Tibial artery (tissue), 4 donors: ENCODE data around the gene ITPRID1.

Experiments used
- DNase-seq, 2 donors: peaks; one replicate each; pipeline ENCODE4 v3.0.0-alpha.2; 2019
- H3K27ac ChIP-seq, 2 donors: fragments of 200-600 bp; sonication (generic) in 1 of 2; 1 replicate in 1 of 2; 2 replicates in 1 of 2; pipeline ENCODE4 v1.5.1; 2018 to 2019; ENCODE audit warnings: mild to moderate bottlenecking in 1 of 2
- H3K27me3 ChIP-seq, 2 donors: fragments of 200-600 bp; sonication (generic) in 1 of 2; one replicate each; pipeline versions ENCODE4 v1.5.1 to v1.6.0; 2016 to 2019
- H3K36me3 ChIP-seq, 3 donors: fragments of 200-600 bp; sonication (generic) in 2 of 3; one replicate each; pipeline ENCODE4 v1.5.1; 2016 to 2019; ENCODE audit warnings: mild to moderate bottlenecking in 2 of 3
- H3K4me1 ChIP-seq, 4 donors: fragments of 200-600 bp; sonication (generic) in 2 of 4; 1 replicate in 3 of 4; 2 replicates in 1 of 4; pipeline ENCODE4 v1.5.1; 2016 to 2019
- H3K4me3 ChIP-seq, 2 donors: fragments of 200-600 bp; sonication (generic) in 1 of 2; 1 replicate in 1 of 2; 2 replicates in 1 of 2; pipeline ENCODE4 v1.5.1; 2018 to 2019; ENCODE audit warnings: mild to moderate bottlenecking in 2 of 2
- H3K9me3 ChIP-seq, 3 donors: fragments of 200-600 bp; sonication (generic) in 1 of 3; one replicate each; pipeline ENCODE4 v1.5.1; 2016 to 2019
- CTCF ChIP-seq, 2 experiments: fragments of 200-600 bp in 1 of 2; fragments of 450-650 bp in 1 of 2; IDR thresholded peaks; one replicate each; pipeline ENCODE4 v1.5.1; 2017 to 2019; ENCODE audit warnings: antibody characterized with exemption in 2 of 2, mild to moderate bottlenecking in 1 of 2, moderate library complexity in 1 of 2
- intact Hi-C: fragments of 100-400 bp; cut with DNase I; formaldehyde crosslinking; loops from one replicate; pipeline ENCODE4 v1.15.0; 2023; ENCODE audit warnings: low total_unique reads

Gene ITPRID1

DNA sequence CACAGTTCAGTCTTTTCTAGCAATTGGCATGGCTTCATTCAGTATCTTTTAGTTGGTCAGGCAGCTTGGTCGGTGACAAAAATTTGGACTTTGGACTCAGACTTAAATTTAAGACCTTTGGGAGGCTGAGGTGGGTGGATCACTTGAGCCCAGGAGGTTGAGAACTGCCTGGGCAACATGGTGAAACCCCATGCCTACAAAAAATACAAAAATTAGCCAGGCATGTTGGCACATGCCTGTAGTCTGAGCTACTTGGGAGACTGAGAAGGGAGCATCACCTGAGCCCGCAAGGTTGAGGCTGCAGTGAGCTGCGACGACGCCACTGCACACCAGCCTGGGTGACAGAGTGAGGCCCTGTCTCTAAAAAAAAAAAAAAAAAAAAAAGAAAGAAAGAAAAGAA is 19.5 kb upstream of the ITPRID1 start:
- Histone ChIP-seq H3K27ac (no peak overlapping the region), H3K36me3 (no peaks in the 10 kb centered on the region), H3K9me3 (no peaks in the 10 kb centered on the region), H3K27me3 (no peaks in the 10 kb centered on the region), H3K4me3 (no peak overlapping the region), H3K4me1 (no peaks in the 10 kb centered on the region)
- intact Hi-C loops, result no loop called here
- TF ChIP-seq CTCF (IDR thresholded peaks at IDR 0.05), result no peak
- DNase-seq, result no peak

DNA sequence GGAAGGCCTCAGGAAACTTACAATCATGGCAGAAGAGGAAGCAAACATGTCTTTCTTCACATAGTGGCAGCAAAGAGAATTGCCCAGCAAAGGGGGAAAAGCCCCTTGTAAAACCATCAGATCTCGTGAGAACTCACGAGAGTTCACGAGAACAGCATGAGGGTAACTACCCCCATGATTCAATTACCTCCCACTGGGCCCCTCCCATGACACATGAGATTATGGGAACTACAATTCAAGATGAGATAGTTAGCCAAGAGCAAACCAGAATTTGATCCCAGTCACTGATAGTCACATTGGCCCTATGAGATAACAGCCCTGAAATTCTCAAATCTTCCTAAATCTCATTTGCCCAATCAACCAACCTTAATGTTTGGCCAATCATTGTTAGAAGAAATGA is 18.2 kb upstream of the ITPRID1 start:
- H3K27ac ChIP-seq, result no peak overlapping the region
- intact Hi-C loops, result no loop called here
- H3K4me1 ChIP-seq, result no peaks in the 10 kb centered on the region
- H3K4me3 ChIP-seq, result no peak overlapping the region
- no peaks in the 10 kb centered on the region for H3K27me3 ChIP-seq
- no peak for TF ChIP-seq CTCF (IDR thresholded peaks at IDR 0.05)
- no peaks in the 10 kb centered on the region for H3K9me3 ChIP-seq
- no peaks in the 10 kb centered on the region for H3K36me3 ChIP-seq
- DNase-seq, result no peak

- no peak for TF ChIP-seq CTCF (IDR thresholded peaks at IDR 0.05)
- no peaks in the 10 kb centered on the region for H3K4me1 ChIP-seq
- no peaks in the 10 kb centered on the region for H3K36me3 ChIP-seq
- intact Hi-C loops, result no loop called here
- H3K4me3 ChIP-seq, result no peak overlapping the region
- no peak overlapping the region for H3K27ac ChIP-seq
- H3K27me3 ChIP-seq, result no peaks in the 10 kb centered on the region
- DNase-seq, result no peak
- no peaks in the 10 kb centered on the region for H3K9me3 ChIP-seq
Observed at GRCh38 chr7:31497516-31497915, 16.4 kb upstream of the ITPRID1 start.

DNA sequence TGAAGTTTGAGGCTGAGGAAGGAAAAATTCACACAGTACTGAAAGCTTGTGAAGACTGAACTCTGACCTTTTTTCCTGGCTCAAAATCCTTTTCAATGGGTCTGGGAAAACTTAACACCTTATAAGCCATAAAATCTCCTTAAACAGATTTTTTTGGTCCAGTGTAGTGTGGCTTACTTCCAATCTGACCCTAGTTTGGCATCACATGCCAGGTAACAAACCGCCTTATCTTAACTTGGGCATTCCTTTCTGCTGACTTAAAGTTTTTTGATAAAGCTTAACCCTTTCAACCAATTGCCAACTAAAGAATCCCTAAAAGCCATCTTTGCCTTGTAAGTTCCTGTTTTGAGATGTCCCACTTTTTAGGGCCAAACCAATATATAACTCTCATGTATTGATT is 13.2 kb upstream of the ITPRID1 start:
- no peak overlapping the region for H3K27ac ChIP-seq
- no peaks in the 10 kb centered on the region for H3K27me3 ChIP-seq
- H3K4me3 ChIP-seq, result no peak overlapping the region
- no peak for DNase-seq
- no peak for TF ChIP-seq CTCF (IDR thresholded peaks at IDR 0.05)
- H3K36me3 ChIP-seq, result no peaks in the 10 kb centered on the region
- H3K9me3 ChIP-seq, result no peaks in the 10 kb centered on the region
- intact Hi-C loops, result no loop called here
- no peaks in the 10 kb centered on the region for H3K4me1 ChIP-seq

- DNase-seq, result no peak
- Histone ChIP-seq H3K36me3 (no peaks in the 10 kb centered on the region), H3K27ac (no peak overlapping the region), H3K4me1 (no peaks in the 10 kb centered on the region), H3K9me3 (no peaks in the 10 kb centered on the region), H3K4me3 (no peak overlapping the region), H3K27me3 (no peaks in the 10 kb centered on the region)
- no peak for TF ChIP-seq CTCF (IDR thresholded peaks at IDR 0.05)
- intact Hi-C loops, result no loop called here
Observed at GRCh38 chr7:31508823-31509222, 5.1 kb upstream of the ITPRID1 start.

GRCh38 chr7:31512166-31512565 is 1.7 kb upstream of the ITPRID1 start:
- intact Hi-C loops, result no loop called here
- no peaks in the 10 kb centered on the region for H3K4me1 ChIP-seq
- H3K27me3 ChIP-seq, result no peaks in the 10 kb centered on the region
- no peaks in the 10 kb centered on the region for H3K9me3 ChIP-seq
- no peaks in the 10 kb centered on the region for H3K36me3 ChIP-seq
- H3K27ac ChIP-seq, result no peak overlapping the region
- no peak for DNase-seq
- H3K4me3 ChIP-seq, result no peak overlapping the region
- TF ChIP-seq CTCF (IDR thresholded peaks at IDR 0.05), result no peak
